ENCODE data around the gene RLN1. TPM values are rescaled to one million over a fixed set of nuclear protein-coding genes. Genes with fewer than 3 reads are reported as not detected.
"Not testable (repeated sequence)": the region's sequence is repeated elsewhere in the genome, so short reads cannot be mapped to it uniquely, and the experiment has no call there.

RLN1 gene
- 1 to 10 TPM in 1 of 2 experiments, under 1 TPM in 1; 0.91 to 1.1 TPM for total RNA-seq

GRCh38 chr9:5338992-5339981, at the start of gene RLN1:
Gene RLN1 (minus strand): TSS chr9:5339876. CDS start chr9:5339746, 130 bp downstream.
- peak within 1 kb of the TSS; percentile 73 for H3K27ac Mint-ChIP-seq
- not testable (repeated sequence) for H3K36me3 Mint-ChIP-seq, DNase-seq, H3K27me3 Mint-ChIP-seq, H3K9me3 Mint-ChIP-seq
- peaks cover 22% of the 10 kb centered on the region for H3K4me1 Mint-ChIP-seq
- H3K4me3 Mint-ChIP-seq: peak within 1 kb of the TSS; percentile 71

GRCh38 chr9:5389109-5389732, 49.5 kb upstream of the RLN1 start:
- H3K27me3 Mint-ChIP-seq: no peaks in the 10 kb centered on the region
- H3K9me3 Mint-ChIP-seq: no peaks in the 10 kb centered on the region
- no peak overlapping the region for H3K27ac Mint-ChIP-seq
- H3K36me3 Mint-ChIP-seq: peaks cover 8% of the 10 kb centered on the region
- DNase-seq: peak; percentile 35
- peaks cover 18% of the 10 kb centered on the region for H3K4me1 Mint-ChIP-seq
- H3K4me3 Mint-ChIP-seq: no peak overlapping the region

GRCh38 chr9:5388026-5388819, 48.5 kb upstream of the RLN1 start:
- Mint-ChIP-seq H3K36me3 (peaks cover 8% of the 10 kb centered on the region), H3K9me3 (no peaks in the 10 kb centered on the region), H3K4me3 (no peak overlapping the region), H3K27me3 (no peaks in the 10 kb centered on the region), H3K27ac (no peak overlapping the region), H3K4me1 (peaks cover 15% of the 10 kb centered on the region)
- no peak for DNase-seq

GRCh38 chr9:5384436-5384835, 44.8 kb upstream of the RLN1 start:
- no peak for DNase-seq
- H3K36me3 Mint-ChIP-seq: peaks cover 18% of the 10 kb centered on the region
- no peak overlapping the region for H3K27ac Mint-ChIP-seq
- H3K4me3 Mint-ChIP-seq: no peak overlapping the region
- H3K4me1 Mint-ChIP-seq: peaks cover 11% of the 10 kb centered on the region
- H3K27me3 Mint-ChIP-seq: no peaks in the 10 kb centered on the region
- H3K9me3 Mint-ChIP-seq: no peaks in the 10 kb centered on the region

GRCh38 chr9:5382479-5382878, 42.8 kb upstream of the RLN1 start:
- Mint-ChIP-seq H3K4me3 (no peak overlapping the region), H3K9me3 (no peaks in the 10 kb centered on the region), H3K36me3 (peaks cover 19% of the 10 kb centered on the region), H3K27me3 (no peaks in the 10 kb centered on the region), H3K4me1 (peaks cover 3% of the 10 kb centered on the region), H3K27ac (no peak overlapping the region)
- DNase-seq: no peak

GRCh38 chr9:5375790-5376477, 36.3 kb upstream of the RLN1 start:
- no peak overlapping the region for H3K4me3 Mint-ChIP-seq
- H3K9me3 Mint-ChIP-seq: no peaks in the 10 kb centered on the region
- H3K4me1 Mint-ChIP-seq: peaks cover 30% of the 10 kb centered on the region
- H3K27ac Mint-ChIP-seq: peak overlapping the region; percentile 67
- peaks cover 17% of the 10 kb centered on the region for H3K36me3 Mint-ChIP-seq
- no peaks in the 10 kb centered on the region for H3K27me3 Mint-ChIP-seq
- no peak for DNase-seq

GRCh38 chr9:5375091-5375490, 35.4 kb upstream of the RLN1 start:
- H3K4me1 Mint-ChIP-seq: peaks cover 30% of the 10 kb centered on the region
- peak overlapping the region; percentile 1 for H3K27ac Mint-ChIP-seq

GRCh38 chr9:5364294-5365024, 24.8 kb upstream of the RLN1 start:
- no peak for DNase-seq
- H3K4me3 Mint-ChIP-seq: no peak overlapping the region
- H3K4me1 Mint-ChIP-seq: peaks cover 13% of the 10 kb centered on the region
- H3K27me3 Mint-ChIP-seq: no peaks in the 10 kb centered on the region
- no peak overlapping the region for H3K27ac Mint-ChIP-seq
- peaks cover 8% of the 10 kb centered on the region for H3K36me3 Mint-ChIP-seq
- H3K9me3 Mint-ChIP-seq: no peaks in the 10 kb centered on the region

More at GRCh38 chr9:5375091-5375490, 35.4 kb upstream of the RLN1 start:
- Mint-ChIP-seq H3K36me3 (peaks cover 13% of the 10 kb centered on the region), H3K9me3 (no peaks in the 10 kb centered on the region), H3K4me3 (no peak overlapping the region), H3K27me3 (no peaks in the 10 kb centered on the region)
- DNase-seq: peak; percentile 33

GRCh38 chr9:5361326-5362010, 21.8 kb upstream of the RLN1 start:
- Mint-ChIP-seq H3K27me3 (no peaks in the 10 kb centered on the region), H3K4me1 (peaks cover 13% of the 10 kb centered on the region), H3K4me3 (no peak overlapping the region), H3K36me3 (peaks cover 16% of the 10 kb centered on the region), H3K9me3 (no peaks in the 10 kb centered on the region), H3K27ac (no peak overlapping the region)
- DNase-seq: no peak

GRCh38 chr9:5360341-5360740, 20.7 kb upstream of the RLN1 start:
- no peak overlapping the region for H3K4me3 Mint-ChIP-seq

GRCh38 chr9:5357431-5358105, 17.9 kb upstream of the RLN1 start:
- DNase-seq: no peak
- Mint-ChIP-seq H3K27ac (no peak overlapping the region), H3K9me3 (no peaks in the 10 kb centered on the region), H3K4me1 (peaks cover 14% of the 10 kb centered on the region), H3K4me3 (no peak overlapping the region), H3K27me3 (no peaks in the 10 kb centered on the region), H3K36me3 (peaks cover 16% of the 10 kb centered on the region)

More at GRCh38 chr9:5360341-5360740, 20.7 kb upstream of the RLN1 start:
- H3K36me3 Mint-ChIP-seq: peaks cover 16% of the 10 kb centered on the region
- peaks cover 12% of the 10 kb centered on the region for H3K4me1 Mint-ChIP-seq
- no peaks in the 10 kb centered on the region for H3K9me3 Mint-ChIP-seq
- H3K27ac Mint-ChIP-seq: no peak overlapping the region
- H3K27me3 Mint-ChIP-seq: no peaks in the 10 kb centered on the region
- no peak for DNase-seq

- Mint-ChIP-seq H3K27ac (no peak overlapping the region), H3K27me3 (no peaks in the 10 kb centered on the region), H3K4me1 (peaks cover 28% of the 10 kb centered on the region), H3K4me3 (no peak overlapping the region), H3K9me3 (peaks cover 5% of the 10 kb centered on the region), H3K36me3 (peaks cover 16% of the 10 kb centered on the region)
- DNase-seq: no peak
Measured at GRCh38 chr9:5355817-5356216, 16.1 kb upstream of the RLN1 start.

GRCh38 chr9:5355226-5355625, 15.6 kb upstream of the RLN1 start:
- Mint-ChIP-seq H3K9me3 (peaks cover 6% of the 10 kb centered on the region), H3K36me3 (peaks cover 15% of the 10 kb centered on the region), H3K4me1 (peaks cover 31% of the 10 kb centered on the region), H3K27me3 (no peaks in the 10 kb centered on the region), H3K27ac (no peak overlapping the region), H3K4me3 (no peak overlapping the region)
- DNase-seq: no peak

Data from activated naive CD8-positive, alpha-beta T cell treated with anti-CD3 and anti-CD28 coated beads for 36 hours (primary cell).